GM12872 (cell line): ENCODE measurements around the gene PNRC1.

Source experiments
- TF ChIP-seq, protein P1 (sequence below): IDR thresholded peaks from 3 replicates; pipeline ENCODE4 v1.5.1; 2011; ENCODE audit warnings: low read depth, mild to moderate bottlenecking, low read length, moderate library complexity; ENCODE audit not compliant: insufficient read depth

The PNRC1 gene

DNA sequence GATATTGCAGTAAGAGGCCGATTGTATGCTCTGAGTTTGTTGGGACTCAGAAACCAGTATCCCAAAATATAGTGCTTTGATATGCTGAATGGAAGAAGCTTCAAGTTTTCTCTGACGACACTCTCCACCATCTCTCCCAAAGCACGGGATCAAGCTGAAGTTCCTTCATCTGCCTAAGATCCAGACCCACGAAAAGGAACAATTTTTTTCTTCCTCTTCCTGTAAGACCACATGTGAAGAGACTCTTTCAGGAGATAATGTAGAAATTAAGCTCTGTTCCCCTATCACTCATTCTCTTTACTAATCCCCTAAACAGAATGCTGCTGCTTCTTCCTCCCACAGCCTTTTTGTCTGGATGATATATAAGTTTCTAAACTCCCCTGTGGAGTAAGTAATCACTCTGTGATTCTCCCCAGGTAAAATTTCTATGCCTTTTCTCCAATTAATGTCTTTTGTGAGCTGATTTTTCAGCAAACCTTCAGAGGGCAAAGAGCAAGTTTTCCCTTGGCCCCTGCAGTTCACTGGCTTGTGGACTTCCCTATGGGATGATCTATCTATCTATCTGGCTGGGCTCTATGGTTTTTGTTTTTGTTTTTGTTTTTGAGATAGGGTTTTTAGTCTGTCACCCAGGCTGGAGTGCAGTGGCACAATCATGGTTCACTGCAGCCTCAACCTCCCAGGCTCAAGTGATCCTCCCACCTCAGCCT lies 13.5 kb upstream of the PNRC1 start:
- TF ChIP-seq, protein P1, sequence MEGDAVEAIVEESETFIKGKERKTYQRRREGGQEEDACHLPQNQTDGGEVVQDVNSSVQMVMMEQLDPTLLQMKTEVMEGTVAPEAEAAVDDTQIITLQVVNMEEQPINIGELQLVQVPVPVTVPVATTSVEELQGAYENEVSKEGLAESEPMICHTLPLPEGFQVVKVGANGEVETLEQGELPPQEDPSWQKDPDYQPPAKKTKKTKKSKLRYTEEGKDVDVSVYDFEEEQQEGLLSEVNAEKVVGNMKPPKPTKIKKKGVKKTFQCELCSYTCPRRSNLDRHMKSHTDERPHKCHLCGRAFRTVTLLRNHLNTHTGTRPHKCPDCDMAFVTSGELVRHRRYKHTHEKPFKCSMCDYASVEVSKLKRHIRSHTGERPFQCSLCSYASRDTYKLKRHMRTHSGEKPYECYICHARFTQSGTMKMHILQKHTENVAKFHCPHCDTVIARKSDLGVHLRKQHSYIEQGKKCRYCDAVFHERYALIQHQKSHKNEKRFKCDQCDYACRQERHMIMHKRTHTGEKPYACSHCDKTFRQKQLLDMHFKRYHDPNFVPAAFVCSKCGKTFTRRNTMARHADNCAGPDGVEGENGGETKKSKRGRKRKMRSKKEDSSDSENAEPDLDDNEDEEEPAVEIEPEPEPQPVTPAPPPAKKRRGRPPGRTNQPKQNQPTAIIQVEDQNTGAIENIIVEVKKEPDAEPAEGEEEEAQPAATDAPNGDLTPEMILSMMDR: no peak

DNA sequence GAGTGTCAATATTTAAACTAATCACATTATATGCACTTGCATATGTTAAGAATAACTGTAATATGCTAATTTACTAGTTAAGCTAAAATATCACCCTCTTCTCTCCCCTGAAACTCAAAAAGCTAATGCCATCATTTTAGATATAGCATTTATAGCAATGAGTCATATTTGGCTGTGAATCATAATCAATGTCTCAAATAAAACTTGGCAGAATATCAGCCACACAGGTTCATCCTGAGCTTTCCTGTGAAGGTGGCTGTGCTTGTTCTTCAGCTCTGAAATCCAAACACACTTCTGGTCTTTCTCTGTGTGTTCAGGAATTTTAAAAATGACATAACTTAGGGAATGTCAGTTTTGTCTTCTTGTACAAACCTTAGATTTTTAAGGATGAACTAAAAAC lies 12.8 kb upstream of the PNRC1 start:
- TF ChIP-seq, protein P1: no peak

DNA sequence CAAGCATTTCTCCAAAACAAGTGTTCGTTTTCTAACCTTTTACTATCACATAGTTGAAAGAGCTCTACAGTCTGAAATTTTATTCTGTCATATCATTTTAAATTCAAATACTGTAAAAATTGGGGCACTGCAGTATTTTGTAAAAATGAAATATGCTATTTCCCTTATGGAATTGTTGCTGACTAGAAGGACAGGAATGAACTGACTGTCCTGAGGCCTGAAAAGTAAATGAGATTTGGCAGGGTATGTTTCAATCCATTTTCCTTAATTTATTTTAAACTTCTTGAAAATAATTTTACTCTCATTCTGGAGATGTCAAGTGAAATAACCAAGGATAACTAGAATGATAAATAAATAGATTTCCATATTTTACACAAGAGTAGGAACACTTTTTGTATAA lies 11.9 kb upstream of the PNRC1 start:
- TF ChIP-seq, protein P1: no peak

DNA sequence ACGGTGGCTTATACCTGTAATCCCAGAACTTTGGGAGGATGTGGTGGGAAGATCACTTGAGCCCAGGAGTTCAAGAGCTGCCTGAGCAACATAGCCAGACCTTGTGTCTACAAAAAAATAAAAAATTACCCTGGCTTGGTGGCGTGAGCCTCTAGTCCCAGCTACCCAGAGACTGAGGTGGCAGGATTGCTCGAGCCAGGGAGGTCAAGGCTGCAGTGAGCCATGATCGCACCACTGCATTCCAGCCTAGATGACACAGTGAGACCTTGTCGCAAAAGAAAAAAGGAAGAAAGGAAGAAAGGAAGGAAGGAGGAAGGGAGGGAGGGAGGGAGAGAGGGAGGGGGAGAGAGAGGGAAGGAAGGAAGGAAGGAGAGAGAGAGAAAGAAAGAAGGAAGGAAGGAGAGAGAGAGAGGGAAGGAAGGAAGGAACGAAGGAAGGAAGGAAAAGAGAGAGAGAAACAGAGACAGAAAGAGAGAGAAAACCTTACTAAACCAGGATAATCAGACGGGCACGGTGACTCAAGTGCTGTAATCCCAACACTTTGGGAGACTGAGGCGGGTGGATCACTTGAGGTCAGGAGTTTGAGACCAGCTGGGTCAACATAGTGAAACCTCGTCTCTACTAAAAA lies 10.9 kb upstream of the PNRC1 start:
- TF ChIP-seq, protein P1: no peak

DNA sequence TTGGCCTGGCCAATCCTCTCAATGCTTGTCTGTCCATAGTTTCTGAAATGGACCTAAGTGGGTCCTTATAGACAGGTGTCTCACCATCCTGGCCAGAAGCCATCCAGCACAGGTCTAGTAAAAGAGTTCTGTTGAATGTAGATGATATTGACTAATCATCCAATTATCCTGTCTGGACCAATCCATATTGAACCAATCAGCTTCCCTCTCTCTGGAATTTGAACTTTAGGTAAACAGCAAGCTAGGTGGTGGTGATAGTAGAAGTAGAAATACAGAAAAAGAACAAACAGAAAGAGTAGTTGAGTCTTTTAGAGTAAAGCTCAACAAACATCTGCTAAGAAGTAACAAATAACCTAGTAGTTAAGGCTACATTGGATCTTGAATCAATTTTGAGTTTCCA lies 9.5 kb upstream of the PNRC1 start:
- TF ChIP-seq, protein P1: no peak

DNA sequence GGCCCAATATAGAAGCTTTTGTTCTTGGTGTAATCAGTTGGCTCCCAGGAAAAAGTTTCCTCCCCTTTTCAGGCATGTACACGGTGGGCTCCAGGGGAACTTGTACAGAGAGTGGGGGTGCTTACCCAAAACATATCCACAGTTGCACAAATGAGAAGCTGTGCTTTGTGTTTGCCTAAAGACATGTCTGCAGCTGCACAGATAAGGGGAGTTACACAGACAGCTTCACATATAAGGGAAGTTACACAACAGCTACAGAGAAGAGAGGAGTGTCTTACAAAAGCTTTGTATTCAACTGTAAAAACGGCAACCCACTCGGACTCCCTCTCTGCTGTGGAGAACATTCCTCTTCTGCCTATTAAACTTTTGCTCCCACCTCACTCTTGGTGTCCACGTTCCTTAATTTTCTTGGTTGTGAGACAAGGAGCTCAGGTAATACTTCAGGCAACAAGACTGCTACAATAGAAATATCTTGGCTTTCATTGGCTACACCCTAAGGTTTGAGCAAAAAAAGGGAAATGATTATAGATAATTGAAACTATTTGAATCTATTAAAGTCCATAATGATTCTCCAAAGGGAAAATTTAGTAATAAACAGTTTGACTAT lies 7.4 kb upstream of the PNRC1 start:
- TF ChIP-seq, protein P1: no peak

DNA sequence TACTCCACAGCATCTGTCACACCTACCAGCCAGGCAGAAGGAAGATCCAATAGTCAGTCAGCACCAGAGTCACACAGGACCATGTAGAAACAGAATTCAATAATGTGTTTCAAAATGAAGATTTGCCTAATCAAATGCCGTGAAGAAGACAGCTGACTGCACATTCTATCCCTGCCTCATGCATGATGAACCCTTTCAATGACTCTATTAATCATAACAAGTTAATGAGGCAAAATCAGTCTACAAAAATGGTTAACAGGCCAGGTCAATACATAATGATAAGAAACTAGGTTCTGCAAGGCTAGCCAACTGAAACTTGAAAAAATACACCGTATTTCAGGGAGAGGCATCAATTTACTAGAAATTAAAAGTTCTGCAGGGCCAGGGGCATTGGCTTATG lies 6.7 kb upstream of the PNRC1 start:
- TF ChIP-seq, protein P1: no peak
